ENCODE results near the gene AFDN.

DNA sequence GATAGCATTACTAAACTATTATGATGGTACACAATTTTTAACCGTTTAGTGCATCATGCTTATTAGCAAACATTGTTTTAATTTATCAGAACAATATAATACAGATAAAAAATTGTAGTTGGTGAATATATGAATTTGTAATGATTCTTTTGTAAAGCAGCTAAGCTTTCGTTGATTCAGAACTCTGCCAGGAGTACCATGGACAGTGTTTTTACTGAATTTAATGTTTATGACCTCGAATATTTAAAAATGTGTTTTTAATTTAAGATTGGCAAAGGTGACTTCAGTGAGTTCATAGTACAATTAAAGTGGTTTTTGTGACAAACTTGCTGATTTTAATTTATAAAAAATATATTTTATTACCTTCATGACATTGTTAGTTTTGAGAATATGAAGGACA is 10.0 kb downstream of the AFDN start:
- TF ChIP-seq, protein P1, sequence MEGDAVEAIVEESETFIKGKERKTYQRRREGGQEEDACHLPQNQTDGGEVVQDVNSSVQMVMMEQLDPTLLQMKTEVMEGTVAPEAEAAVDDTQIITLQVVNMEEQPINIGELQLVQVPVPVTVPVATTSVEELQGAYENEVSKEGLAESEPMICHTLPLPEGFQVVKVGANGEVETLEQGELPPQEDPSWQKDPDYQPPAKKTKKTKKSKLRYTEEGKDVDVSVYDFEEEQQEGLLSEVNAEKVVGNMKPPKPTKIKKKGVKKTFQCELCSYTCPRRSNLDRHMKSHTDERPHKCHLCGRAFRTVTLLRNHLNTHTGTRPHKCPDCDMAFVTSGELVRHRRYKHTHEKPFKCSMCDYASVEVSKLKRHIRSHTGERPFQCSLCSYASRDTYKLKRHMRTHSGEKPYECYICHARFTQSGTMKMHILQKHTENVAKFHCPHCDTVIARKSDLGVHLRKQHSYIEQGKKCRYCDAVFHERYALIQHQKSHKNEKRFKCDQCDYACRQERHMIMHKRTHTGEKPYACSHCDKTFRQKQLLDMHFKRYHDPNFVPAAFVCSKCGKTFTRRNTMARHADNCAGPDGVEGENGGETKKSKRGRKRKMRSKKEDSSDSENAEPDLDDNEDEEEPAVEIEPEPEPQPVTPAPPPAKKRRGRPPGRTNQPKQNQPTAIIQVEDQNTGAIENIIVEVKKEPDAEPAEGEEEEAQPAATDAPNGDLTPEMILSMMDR (conservative IDR thresholded peaks at IDR 0.05; ENCODE audit: low read length): no peak
- TF ChIP-seq EZH2phosphoT487 (IDR thresholded peaks at IDR 0.05; ENCODE audit: borderline replicate concordance): no peak
